Activated CD4-positive, alpha-beta T cell treated with anti-CD3 and anti-CD28 coated beads for 1 hour (primary cell): ENCODE data around the gene PCDHA5.
"Not testable (repeated sequence)": the region's sequence is repeated elsewhere in the genome, so short reads cannot be mapped to it uniquely, and the experiment has no call there.

ENCODE experiments used
- DNase-seq: peaks from one replicate; pipeline ENCODE4 v3.0.0-alpha.2; 2020

The PCDHA5 gene

GRCh38 chr5:140827704-140828361 lies 6.4 kb downstream of the PCDHA5 start, which contains the start of gene PCDHA6:
TSS of gene PCDHA6 (plus strand) at chr5:140827960. CDS start at chr5:140828092, 132 bp downstream.
- no peak for DNase-seq

DNA sequence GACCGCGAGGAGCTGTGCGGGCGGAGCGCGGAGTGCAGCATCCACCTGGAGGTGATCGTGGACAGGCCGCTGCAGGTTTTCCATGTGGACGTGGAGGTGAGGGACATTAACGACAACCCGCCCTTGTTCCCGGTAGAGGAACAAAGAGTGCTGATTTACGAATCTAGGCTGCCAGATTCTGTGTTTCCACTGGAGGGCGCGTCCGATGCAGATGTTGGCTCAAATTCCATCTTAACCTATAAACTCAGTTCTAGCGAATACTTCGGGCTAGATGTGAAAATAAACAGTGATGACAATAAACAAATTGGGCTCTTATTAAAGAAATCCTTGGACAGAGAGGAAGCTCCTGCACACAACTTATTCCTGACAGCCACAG lies 6.9 kb downstream of the PCDHA5 start:
- DNase-seq: no peak

DNA sequence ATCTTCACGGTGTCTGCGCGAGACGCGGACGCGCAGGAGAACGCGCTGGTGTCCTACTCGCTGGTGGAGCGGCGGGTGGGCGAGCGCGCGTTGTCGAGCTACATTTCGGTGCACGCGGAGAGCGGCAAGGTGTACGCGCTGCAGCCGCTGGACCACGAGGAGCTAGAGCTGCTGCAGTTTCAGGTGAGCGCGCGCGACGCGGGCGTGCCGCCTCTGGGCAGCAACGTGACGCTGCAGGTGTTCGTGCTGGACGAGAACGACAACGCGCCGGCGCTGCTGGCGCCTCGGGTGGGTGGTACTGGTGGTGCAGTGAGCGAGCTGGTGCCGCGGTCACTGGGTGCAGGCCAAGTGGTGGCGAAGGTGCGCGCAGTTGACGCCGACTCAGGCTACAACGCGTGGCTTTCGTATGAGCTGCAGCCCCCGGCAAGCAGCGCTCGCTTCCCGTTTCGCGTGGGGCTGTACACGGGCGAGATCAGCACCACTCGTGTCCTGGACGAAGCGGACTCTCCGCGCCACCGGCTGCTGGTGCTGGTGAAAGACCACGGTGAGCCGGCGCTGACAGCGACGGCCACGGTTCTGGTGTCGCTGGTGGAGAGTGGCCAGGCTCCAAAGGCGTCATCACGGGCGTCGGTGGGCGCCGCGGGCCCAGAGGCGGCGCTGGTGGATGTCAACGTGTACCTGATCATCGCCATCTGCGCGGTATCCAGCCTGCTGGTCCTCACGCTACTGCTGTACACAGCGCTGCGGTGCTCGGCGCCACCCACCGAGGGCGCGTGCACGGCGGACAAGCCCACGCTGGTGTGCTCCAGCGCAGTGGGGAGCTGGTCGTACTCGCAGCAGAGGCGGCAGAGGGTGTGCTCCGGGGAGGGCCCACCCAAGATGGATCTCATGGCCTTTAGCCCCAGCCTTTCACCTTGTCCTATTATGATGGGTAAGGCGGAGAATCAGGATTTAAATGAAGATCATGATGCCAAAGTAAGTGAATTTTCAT lies 8.4 kb downstream of the PCDHA5 start:
- DNase-seq: not testable (repeated sequence)

- DNase-seq: no peak
Measured at GRCh38 chr5:140833993-140834392, 12.6 kb downstream of the PCDHA5 start, which contains the start of gene PCDHA7. TSS of gene PCDHA7 (plus strand) at chr5:140834269. CDS start at chr5:140834384, 115 bp downstream.

GRCh38 chr5:140834439-140835008 lies 13.1 kb downstream of the PCDHA5 start:
- DNase-seq: not testable (repeated sequence)

GRCh38 chr5:140835622-140836510 lies 14.5 kb downstream of the PCDHA5 start:
- DNase-seq: no peak

- no peak for DNase-seq
Measured at GRCh38 chr5:140840978-140841962, 19.9 kb downstream of the PCDHA5 start, which contains the start of gene PCDHA8. TSS of gene PCDHA8 (plus strand) at chr5:140841187. CDS start at chr5:140841322, 135 bp downstream.

DNA sequence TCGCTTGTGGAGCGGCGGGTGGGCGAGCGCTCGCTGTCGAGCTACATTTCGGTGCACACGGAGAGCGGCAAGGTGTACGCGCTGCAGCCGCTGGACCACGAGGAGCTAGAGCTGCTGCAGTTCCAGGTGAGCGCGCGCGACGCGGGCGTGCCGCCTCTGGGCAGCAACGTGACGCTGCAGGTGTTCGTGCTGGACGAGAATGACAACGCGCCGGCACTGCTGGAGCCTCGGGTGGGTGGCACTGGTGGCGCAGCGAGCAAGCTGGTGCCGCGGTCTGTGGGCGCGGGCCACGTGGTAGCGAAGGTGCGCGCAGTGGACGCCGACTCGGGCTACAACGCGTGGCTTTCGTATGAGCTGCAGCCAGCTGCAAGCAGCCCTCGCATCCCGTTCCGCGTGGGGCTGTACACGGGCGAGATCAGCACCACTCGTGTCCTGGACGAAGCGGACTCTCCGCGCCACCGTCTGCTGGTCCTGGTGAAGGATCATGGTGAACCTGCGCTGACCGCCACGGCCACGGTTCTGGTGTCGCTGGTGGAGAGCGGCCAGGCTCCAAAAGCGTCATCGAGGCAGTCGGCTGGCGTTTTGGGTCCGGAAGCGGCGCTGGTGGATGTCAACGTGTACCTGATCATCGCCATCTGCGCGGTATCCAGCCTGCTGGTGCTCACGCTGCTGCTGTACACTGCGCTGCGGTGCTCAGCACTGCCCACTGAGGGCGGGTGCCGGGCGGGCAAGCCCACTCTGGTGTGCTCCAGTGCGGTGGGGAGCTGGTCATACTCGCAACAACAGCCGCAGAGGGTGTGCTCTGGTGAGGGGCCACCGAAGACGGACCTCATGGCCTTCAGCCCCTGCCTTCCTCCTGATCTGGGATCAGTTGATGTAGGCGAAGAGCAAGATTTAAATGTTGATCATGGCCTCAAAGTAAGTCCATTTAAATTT lies 21.7 kb downstream of the PCDHA5 start:
- DNase-seq: no peak

DNA sequence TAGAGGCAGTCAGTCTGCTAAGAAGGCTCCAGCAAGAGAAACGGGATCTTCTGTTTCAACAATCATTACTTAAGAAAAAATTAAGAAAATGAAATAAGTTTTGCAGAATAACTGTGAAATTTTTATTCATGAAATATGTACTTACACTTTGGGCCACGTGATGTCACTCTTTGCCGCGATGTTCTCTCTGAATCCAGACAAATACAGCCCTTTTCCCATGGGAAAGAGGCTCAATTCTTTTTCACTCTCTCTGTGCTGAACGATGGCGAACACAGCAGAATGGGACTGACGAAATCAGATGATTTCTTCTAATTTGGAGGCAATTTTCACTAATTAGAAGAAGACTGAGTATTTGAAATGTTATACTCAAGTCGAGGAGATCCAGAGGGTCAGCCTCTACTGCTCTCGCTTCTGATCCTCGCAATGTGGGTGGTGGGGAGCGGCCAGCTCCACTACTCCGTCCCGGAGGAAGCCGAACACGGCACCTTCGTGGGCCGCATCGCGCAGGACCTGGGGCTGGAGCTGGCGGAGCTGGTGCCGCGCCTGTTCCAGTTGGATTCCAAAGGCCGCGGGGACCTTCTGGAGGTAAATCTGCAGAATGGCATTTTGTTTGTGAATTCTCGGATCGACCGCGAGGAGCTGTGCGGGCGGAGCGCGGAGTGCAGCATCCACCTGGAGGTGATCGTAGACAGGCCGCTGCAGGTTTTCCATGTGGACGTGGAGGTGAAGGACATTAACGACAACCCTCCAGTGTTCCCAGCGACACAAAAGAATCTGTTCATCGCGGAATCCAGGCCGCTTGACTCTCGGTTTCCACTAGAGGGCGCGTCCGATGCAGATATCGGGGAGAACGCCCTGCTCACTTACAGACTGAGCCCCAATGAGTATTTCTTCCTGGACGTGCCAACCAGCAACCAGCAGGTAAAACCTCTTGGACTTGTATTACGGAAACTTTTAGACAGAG lies 27.0 kb downstream of the PCDHA5 start, which contains the start of gene PCDHA9:
Gene PCDHA9, plus strand, starts transcription at position 244 of the 964 bp plus-strand sequence. Its CDS starts 114 bp downstream, at position 358.
- not testable (repeated sequence) for DNase-seq

- DNase-seq: not testable (repeated sequence)
Measured at GRCh38 chr5:140849831-140850634, 28.6 kb downstream of the PCDHA5 start.

DNA sequence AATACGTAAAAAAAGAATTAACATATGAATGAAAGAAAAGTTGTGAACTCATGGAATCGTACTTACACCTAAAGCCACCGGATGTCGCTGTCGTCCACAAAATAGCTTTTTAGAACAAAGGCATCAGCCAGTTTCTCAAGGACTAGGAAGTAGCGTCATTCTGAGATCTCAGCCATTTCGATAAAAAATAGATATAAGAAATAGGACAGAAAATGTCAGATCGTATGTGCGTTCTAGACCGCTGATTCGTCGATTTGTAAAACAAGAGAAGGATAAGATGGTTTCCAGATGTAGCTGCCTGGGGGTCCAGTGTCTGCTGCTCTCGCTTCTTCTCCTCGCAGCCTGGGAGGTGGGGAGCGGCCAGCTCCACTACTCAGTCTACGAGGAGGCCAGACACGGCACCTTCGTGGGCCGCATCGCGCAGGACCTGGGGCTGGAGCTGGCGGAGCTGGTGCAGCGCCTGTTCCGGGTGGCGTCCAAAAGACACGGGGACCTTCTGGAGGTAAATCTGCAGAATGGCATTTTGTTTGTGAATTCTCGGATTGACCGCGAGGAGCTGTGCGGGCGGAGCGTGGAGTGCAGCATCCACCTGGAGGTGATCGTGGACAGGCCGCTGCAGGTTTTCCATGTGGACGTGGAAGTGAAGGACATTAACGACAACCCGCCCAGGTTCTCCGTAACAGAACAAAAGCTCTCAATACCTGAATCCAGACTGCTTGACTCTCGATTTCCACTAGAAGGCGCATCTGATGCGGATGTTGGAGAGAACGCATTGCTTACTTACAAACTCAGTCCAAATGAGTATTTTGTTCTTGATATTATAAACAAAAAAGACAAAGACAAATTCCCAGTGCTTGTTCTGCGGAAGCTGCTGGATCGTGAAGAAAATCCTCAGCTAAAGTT lies 34.6 kb downstream of the PCDHA5 start, which contains the start of gene PCDHA10:
Gene PCDHA10, plus strand, starts transcription at position 126 of the 903 bp plus-strand sequence. Its CDS starts 152 bp downstream, at position 278.
- DNase-seq: no peak

DNA sequence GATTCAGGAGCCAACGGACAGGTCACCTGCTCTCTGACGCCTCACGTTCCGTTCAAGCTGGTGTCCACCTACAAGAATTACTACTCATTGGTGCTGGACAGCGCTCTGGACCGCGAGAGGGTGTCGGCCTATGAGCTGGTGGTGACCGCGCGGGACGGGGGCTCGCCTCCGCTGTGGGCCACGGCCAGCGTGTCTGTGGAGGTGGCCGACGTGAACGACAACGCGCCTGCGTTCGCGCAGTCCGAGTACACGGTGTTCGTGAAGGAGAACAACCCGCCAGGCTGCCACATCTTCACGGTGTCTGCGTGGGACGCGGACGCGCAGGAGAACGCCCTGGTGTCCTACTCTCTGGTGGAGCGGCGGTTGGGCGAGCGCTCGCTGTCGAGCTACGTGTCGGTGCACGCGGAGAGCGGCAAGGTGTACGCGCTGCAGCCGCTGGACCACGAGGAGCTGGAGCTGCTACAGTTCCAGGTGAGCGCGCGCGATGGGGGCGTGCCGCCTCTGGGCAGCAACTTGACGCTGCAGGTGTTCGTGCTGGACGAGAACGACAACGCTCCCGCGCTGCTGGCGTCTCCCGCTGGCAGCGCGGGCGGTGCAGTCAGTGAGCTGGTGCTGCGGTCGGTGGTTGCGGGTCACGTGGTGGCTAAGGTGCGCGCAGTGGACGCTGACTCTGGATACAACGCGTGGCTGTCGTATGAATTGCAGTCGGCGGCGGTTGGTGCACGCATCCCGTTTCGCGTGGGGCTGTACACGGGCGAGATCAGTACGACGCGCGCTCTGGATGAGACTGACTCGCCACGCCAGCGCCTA lies 36.0 kb downstream of the PCDHA5 start:
- no peak for DNase-seq

- no peak for DNase-seq
Measured at GRCh38 chr5:140857987-140858240, 36.5 kb downstream of the PCDHA5 start.

DNA sequence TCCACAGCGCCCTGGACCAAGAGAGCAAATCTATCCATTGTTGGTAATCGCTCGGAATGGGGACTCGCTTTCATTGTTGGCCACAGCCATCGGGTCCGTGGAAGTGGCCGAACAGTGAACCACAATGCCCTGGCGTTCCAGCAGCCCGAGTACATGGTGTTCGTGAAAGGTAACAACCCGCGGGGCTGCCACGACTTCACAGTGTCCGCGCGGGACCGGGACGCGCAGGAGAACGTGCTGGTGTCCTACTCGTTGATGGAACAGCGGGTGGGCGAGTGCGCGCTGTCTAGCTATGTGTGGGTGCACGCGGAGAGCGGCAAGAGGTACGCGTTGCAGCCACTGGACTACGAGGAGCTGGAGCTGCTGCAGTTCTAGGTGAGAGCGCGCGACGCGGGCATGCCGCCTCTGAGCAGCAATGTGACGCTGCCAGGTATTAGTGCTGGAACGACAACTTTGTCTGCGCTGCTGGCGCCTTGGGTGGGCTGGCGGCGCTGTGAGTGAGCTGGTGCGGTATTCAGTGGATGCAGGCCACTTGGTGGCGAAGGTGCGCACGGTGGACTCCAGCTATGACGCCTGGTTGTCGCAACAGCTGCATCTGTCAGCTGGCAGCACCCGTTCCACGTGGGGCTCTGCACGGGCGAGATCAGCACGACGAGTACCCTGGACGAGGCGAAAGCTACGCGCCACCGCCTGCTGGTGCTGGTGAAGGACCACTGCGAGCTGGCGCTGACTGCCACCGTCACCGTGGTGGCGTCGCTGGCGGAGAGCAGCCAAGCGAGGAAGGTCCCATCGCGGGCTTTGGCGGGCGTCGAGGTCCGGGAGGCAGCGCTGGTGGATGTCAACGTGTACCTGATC lies 41.3 kb downstream of the PCDHA5 start:
- DNase-seq: no peak
